Activated CD4-positive, alpha-beta T cell treated with anti-CD3 and anti-CD28 coated beads for 24 hours (primary cell): ENCODE results near the gene RAC3.

Source experiments
- DNase-seq, 2 donors: peaks; one replicate each; pipeline ENCODE4 v3.0.0-alpha.2; 2020; ENCODE audit warnings: low read depth in 2 of 2

RAC3 gene

DNA sequence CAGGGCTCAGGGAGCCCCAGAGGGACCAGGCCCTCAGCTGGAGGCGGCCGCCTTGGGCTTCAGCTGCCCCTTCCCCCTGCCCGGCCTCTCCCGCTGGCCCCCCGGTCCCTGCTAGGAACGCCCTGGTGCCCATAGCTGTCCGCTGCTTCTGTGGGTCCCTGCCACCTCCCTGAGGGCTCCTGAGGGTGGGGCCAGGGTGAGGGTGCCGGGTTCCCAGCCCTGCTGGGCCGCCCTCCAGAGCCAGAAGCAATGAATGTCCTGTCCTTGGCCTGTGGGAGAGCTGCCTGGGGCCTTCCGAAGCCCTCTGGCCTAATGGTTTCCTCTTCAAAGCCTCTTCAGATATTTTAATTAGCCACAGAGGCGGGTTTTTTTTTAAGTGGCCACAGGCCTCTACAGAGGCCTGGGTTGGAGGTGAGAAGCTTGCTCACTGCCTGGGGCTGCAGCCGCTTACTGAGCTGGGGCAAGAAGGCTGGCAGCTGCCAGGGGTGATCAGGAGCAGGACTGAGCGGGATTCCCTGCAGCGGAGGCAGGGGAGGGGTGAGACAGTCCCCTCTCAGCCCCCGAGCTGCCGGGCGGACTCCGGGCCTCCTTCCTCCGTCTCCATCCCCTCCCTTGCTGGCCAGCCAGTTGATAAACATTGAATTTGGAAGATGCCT, 18.7 kb upstream of the RAC3 start:
- DNase-seq = no peak

DNA sequence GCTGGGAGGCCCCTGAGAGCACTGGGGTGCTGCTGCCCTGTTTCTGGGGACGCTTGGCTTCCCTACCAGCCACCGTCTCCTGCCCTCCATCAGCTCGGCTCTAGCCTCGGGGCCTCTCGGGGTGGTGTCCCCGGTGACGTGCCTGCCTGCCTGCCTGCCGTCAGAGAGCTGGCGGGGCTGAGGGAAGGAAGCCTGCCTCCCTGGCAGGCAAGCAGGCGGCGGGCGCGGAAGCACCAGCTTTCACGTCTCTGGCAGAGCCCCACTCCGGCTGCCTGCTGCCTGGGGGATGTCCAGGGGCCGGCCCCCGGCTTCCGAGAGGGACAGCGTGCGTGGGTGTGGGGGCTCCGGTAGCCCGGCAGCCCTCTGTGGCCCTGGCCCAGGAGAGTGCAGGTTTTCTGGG, 18.1 kb upstream of the RAC3 start:
- DNase-seq = no peak

DNA sequence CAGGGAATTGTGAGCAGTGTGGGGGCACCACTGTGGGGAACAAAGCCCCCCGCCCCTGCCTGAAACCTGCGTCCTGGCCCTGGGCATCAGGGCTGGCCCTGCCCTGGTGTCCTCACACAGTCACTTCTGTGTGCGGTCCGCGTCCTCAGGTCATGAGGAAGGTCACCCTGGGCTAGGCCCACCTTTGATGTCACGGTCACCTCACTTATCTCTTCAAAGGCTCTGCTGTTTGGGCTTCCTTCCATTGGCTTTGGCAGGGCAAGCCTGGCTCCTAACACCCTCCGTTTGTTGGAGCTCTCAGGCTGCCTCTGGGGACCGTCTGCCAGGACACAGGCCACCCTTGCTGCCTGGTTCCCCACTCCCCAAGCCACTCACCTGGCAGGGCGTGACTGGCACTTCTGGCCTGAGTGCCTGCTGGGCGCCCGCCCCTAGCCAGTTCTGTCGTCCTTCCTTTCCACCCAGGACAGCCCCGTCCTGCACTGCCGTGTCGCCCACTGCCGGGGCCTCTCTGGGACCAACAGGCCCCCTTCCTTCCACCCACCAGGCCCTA, 17.6 kb upstream of the RAC3 start:
- no peak for DNase-seq

DNA sequence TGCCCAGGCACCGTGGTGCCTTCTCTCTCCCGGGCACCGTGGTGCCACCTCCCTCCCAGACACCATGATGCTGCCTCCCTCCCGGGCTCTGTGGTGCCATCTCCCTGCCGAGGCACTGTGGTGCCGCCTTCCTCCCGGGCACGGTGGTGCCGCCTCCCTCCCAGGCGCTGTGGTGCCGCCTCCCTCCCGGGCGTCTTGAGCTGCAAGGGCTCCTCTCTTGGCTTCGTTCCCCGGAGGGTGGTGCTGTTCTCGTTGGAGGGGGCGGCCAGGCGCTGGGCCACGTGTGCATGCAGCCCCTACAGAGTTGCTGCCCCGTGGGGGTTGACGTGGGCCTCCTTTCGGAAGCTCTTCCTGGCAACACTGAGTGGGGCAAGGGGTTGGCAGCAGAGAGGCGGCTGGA, 17.0 kb upstream of the RAC3 start:
- DNase-seq = no peak

DNA sequence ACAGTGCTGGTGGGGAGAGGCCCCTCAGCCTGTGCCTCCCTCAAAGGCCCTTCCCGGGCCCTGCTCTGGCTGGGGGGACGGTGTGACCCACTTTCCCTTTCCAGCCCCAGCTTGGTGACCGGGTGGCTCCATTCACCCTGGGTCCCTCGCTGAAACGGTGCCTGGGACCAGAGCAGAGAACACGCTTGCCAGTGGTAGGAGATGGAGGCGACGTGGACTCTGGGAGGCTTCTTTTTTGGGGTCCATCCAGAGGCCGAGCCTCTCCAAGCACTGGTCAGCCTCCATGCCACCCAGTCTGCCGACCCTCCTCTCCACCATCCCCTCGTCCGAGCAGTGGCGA, 16.5 kb upstream of the RAC3 start:
- no peak for DNase-seq

DNA sequence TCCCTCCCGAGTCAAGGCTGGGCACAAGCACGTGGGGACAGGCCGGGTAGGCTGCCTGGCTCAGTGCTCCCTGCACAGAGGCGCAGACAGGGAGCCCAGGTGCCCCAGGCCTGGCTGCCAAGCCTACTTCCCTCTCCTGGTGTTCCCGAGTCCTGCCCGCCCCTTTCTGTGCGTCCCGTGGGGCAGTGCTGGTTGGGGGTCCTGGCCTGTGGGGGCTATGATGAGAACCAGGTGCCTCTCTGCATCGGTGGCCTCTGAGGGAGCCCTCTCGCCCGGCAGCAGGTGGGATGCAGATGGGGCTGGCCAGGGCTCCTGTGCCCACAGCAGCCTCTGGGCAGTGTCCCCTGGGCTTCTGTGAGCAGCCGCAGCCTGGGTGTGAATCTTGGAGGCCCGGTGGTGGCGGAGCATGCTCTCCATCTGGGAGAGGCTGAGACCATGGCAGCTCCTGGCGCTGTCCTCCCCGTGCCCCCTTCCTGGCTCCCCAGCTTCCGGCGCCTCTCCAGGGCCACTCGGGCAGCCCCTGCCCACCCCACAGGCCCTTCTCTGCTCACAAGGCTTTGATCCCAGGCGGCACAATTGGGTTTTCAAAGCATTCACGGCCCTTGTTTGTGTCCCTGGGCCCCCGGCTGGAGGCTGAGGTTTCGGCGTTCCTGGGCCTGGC, 16.0 kb upstream of the RAC3 start:
- DNase-seq = no peak

DNA sequence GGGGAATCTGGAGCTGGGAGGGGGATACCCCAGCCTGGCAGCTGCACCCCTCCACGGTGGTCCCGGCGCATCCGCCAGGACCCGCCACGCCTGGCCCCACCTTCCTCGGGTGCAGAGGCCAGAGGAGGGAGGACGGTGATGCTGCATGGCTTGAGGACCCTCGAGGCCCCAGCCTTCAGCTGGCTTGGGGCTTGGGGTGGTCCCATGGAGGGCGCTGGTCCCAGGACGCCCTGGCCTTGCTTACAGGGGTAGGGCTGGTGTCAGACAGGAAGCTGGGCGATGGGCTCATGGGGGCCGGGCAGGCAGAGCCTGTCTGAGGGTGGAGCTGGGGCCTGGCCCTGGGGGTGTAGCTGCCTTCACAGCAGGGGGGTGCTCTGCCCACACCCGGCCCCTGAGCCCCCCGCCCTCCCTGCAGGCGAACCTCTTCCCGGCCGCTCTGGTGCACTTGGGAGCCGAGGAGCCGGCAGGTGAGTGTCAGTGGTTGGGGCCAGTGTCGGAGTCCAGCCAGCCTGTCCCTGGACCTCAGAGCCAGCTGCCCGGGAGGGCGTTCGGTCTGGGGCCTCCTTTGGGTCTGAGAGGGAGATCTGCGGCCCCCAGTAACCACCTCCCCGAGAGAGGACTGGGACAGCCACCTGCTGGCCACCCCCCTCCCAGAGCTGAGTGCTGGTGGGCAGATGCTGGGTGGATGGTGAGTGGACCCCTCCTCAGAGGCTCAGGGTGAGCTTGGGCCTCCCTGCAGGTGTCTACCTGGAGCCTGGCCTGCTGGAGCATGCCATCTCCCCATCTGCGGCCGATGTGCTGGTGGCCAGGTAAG, 15.2 kb upstream of the RAC3 start:
- no peak for DNase-seq

DNA sequence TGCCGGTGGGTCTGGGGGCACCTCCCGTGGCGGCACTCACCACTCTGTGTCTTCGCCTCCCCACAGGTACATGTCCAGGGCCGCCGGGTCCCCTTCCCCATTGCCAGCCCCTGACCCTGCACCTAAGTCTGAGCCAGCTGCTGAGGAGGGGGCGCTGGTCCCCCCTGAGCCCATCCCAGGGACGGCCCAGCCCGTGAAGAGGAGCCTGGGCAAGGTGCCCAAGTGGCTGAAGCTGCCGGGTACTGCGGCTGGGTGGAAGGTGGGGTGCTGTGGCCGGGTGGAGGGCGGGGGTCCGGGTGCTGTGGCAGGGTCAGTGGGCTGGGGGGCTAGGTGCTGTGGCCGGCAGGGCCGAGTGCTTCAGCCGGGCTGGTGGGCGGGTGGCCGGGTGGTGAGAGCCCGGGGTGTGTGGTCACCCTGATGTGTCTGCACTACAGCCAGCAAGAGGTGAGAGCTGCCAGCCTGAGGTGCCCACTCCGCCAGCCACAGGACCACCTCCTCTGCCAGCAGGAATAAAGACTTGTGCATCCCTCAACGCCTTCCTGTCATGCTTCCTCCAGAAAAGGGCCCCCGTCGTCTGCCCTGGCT, 14.5 kb upstream of the RAC3 start:
- no peak for DNase-seq

DNA sequence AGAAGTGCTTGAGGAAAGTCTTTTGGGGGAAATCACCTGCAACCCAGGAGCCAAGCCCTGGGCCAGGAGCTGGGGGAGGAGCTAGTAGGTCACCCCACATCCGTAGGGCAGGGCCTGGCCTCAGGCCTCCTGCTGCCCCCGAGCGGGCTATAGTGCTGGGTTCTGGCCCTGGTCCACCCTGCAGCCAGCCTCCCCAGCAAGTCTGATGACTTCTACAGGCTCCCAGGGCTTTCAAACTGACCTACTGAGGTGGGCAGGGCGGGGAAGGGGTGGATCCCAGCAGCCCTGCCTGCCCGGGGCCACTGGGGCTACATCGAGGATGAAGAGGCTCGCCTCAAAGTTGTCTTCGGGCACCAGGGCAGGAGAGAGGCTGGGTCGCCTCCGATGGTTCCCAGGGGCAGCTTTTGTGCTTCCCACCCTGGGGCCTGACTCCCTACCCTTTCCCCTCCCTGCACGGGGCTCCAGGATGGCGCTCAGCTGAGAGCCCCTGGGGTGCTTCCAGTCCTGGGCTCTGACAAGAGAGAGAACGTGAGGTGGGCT, 13.8 kb upstream of the RAC3 start:
- DNase-seq = no peak

DNA sequence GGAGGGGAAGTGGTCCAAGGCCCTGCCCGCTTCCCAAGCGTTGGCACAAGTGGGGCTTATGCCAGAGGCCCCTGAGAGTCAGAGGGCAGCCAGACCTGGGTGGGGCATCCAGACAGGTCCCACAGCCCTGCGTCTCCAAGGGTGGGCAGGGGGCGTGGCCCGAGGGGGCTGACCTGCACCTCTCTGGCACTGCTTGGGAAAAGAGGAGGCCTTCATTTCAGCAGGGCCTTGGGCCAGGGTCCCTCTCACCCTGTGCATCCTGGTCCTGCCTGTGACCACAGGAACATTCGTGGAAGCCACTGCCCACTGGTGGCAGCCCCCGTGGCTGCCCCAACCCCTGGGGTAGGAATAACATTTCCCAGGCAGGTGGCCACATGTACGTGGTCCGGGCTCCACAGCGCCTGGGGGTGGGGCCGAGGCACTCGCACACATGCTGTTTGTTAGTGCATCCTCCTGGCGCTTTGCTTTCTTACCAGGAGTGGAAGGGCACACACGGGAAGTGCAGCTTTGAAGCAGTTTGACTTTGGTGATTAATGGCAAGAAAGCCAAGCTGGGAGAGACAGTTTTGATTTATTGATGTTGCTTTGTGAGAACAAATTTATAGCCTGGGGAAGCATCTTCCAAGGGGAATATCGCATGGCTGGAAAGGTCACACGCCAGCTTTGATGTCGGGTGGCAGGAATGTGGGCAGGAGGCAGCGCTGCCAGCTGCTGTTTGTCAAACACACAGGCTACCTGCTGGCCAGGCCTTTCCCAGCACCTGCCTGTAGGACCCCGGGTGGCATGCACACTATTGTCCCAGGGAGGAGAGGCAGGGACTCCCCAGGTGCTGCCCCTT, 13.1 kb upstream of the RAC3 start:
- DNase-seq = no peak

DNA sequence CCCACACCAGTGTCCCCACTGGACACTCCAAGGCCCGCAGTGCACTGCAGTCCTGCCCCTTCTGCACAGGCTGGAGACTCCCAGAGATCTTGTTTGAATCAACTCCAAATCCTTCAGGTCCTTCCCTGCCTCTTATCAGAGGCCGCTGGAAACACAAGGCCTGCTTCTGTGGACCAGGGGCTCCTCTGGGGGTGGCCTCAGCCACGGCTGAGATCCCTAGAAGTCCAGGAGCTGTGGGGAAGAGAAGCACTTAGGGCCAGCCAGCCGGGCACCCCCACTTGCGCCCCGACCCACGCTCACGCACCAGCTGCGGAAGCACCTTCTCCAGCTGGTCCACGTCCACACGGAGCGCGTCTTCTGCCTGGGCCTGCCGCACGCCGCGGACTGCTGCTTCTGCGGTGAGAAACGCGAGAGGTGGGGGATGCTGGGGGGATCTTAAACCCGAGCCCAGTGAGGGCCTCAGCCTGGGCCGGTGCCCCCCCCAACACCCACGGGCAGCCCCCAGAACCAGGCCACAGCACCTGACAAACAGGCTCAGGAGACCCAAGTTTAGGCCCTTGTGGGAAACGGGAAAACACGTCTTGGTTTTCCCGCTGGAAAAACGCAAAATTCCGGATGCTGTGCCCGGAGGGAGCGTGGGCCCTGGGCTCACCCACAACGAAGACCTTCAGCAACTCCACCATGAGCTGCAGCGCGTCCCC, 12.3 kb upstream of the RAC3 start:
- no peak for DNase-seq

DNA sequence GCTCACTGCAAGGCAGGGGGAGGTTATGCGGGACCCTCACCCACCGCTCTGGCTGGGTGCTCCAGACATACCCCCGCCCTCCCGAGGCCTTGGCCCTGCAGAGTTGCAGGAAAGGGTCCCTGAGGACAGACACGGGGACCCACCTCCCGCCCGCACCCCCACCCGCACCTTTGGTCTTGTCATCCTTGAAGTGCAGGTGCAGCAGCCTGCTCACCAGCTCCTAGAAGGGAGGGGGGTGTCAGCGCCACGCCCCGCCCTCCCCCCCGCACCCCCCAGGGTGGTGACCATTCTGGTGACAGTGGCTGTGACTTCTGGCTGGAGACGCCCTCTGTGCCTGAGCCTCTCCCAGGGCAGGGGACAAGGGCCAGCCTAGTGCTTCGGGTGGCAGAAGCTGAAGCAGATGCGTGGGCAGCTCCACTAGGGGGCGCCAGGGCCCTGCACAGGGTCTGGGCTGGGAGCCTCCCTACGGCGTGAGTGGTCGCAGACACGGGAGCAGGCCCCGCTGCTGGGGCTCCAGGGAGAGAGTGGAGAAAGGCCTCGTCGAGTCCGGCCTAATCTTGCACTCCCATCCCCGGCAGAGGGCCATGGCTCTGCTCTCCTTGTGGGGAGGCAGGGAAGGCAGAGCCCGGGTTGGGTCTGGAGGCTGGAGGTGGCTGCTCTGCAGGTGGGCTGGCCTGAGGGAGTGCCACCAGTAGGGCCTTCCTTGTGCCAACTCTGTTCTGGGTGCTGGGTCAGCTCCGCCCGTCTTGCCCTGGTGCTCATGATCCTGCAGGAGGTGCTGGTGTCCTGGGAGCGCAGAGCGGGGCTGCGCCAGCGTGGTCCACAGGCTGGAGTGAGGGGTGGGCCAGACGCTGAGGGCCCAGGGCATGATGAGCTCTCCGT, 11.5 kb upstream of the RAC3 start:
- peak; percentile 46 to 73 for DNase-seq

DNA sequence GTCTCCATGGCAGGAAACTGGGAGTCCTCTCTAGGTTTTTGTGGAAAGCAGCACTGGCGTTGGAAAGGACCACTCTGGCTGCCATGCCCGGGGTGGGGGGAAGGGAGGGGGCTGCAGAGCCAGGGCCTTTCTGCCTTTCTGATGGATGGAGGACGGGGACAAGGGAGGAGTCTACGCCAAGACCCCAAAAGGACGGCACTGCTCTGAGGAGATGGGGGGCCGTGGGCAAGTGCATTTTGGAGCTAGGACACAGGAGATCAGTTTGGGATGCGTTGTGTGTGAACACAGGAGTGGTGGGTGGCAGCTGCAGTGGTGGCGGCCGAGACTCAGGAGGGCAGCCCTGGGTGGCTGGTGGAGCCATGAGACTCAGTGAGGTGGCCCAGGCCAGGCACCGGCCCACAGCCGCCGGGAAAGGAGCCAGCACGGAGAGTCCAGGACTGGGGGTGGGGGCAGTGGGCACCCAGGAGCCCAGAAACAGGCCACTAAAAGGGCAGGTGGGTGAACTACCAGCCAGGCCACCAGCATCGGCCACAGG, 10.8 kb upstream of the RAC3 start:
- DNase-seq = no peak

DNA sequence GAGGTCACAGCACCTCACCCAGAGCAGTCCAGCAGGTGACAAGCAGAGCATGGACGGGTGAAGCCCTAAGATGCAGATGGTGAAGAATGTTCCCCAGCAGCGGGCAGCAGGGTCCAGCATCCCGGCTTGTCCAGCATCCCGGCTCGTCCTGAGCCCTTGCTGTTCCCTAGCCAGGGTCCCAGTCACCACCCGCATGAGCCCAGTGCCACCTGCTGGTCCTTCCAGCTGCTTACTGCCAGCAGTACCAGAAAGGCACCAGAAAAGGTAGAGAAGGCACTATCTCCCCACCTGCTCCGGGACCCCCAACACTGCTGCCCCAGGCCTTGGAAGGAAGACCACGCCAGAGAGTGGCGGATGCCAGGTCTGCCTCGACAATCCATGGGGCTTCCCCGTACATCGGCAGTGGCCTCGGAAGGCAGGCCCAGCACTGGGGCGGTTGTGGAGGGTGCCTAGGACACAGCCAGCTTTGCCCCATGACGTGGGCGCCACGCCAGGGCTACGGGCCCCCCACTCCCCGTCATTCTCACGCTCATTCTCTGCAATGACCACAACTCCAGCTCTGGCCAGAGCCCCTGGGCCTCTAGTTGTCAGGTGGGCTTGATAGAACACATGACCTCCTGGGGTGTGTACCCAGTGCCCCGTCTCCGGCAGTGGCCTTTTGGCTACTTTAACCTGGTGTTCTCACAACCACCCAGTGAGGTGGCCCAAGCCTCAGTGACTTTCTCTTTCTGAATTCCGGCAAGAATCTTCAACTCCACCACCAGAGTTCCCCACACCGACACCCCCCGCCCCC, 10.2 kb upstream of the RAC3 start:
- DNase-seq = peak; percentile 37 to 43

DNA sequence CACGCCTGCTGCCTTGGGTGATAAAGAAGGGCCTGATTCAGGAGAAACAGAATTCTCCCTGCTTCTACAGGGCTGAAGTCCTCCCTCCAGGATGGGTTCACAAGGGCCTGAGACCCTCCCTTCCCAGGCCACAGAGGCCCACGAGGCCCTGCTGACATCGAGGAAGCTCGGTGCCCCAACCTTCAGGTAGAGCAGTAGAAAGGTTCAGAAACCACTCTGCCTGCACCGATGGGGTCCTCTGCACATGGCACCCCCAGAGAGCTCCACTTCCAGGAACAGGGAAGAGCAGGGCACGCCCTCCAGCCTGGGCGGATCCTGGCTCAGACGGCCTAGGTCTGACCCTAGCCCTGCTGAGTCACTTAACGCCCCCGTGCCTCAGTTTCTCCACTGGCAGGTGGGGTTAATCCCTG, 9.6 kb upstream of the RAC3 start:
- no peak for DNase-seq

DNA sequence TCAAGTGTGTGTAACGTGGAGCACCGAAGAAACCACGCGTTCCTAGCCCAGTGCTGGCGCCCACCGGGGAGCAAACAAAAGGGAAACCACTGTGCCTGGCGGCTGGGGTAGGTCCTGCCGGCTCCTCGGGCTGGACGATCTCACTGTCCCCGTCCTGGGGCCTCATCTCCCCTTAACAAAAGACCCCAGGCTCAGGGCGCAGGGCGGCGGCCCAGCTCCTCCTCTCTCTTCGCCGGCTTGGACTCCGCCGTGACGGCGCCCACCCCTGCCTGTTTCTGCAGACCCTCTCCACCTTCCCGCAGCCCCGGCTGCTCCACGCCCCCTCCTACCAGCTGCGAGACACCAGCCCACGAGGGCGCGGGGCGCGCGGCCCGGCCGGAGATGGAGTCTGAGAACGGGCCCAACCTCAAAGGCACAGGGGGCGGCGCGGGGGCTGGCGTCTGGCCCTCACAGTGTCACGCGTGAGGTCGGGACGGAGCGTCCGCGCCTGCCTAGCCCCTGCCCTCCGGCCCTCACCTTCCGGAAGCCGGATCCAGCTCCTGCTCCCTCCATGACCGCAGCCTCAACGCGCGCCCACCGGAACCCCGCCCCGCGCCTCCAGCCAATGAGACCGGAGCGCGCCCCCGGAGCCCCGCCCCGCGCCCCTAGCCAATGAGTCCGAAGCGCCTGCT, 9.0 kb upstream of the RAC3 start, which contains the start of gene CENPX:
TSS of gene CENPX (minus strand) at position 569 of the 671 bp plus-strand sequence. CDS start at position 552, 17 bp downstream.
- no peak for DNase-seq

DNA sequence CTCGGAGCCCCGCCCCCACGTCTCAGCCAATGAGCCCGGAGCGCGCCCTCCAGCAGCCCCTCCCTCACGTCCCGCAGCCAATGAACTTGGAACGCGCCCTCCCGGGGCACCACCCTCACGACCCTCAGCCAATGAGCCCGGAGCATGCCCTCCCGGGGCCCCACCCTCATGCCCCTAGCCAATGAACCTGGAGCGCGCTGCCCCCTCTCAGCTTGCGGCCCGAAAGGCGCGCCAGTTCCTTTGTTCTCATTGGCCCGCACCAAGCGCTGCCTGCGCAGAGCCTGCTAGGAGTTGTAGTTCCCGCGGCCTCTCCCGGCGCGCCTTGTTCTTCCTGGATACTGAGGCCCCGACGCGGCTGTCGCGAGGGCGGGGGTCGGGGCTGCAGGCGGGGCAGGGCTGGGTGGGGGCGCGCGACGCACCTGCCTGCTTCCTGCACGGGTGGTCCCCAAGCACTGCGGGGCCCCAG, 8.5 kb upstream of the RAC3 start, which contains the start of gene LRRC45:
TSS of gene LRRC45 (plus strand) at position 325 of the 466 bp plus-strand sequence. CDS start 339 bp downstream, outside the sequence.
- peak; percentile 99 to 100 for DNase-seq
